Osteoblast (primary cell): Measurements from ENCODE around the gene PRM1. TPM values are rescaled to one million over a fixed set of nuclear protein-coding genes. Genes with fewer than 3 reads are reported as not detected.
A peak's percentile ranks its signal among the peaks of the same experiment; 100 is the strongest.

Source experiments
- DNase-seq: peaks from one replicate; pipeline ENCODE4 v3.0.0; 2011; ENCODE audit warnings: low spot score, mixed read lengths; ENCODE audit not compliant: insufficient read length; ENCODE audit errors: missing footprints
- H2AFZ ChIP-seq: 2 replicates; pipeline ENCODE4 v1.6.0; 2011; ENCODE audit warnings: mild to moderate bottlenecking, low read length
- H3K27ac ChIP-seq: 2 replicates; pipeline ENCODE4 v1.5.1; 2011; ENCODE audit warnings: mild to moderate bottlenecking, low read depth, low read length, moderate library complexity
- H3K27me3 ChIP-seq: 2 replicates; pipeline ENCODE4 v1.6.0; 2012; ENCODE audit warnings: mild to moderate bottlenecking, control low read depth, inconsistent platforms, low read length, moderate library complexity; ENCODE audit not compliant: insufficient read depth
- H3K36me3 ChIP-seq: 2 replicates; pipeline ENCODE4 v1.5.1; 2011; ENCODE audit warnings: mild to moderate bottlenecking, low read length, control low read depth, moderate library complexity; ENCODE audit not compliant: insufficient read depth
- H3K4me1 ChIP-seq: 2 replicates; pipeline ENCODE4 v1.5.1; 2011; ENCODE audit warnings: mild to moderate bottlenecking, low read length, control low read depth, moderate library complexity; ENCODE audit not compliant: insufficient read depth
- H3K4me2 ChIP-seq: 2 replicates; pipeline ENCODE4 v1.6.0; 2011; ENCODE audit warnings: mild to moderate bottlenecking, low read length; ENCODE audit not compliant: insufficient read depth
- H3K4me3 ChIP-seq: fragments of 200-600 bp; sonication (generic); 3 replicates; pipeline ENCODE4 v1.5.1; 2012; ENCODE audit warnings: mild to moderate bottlenecking, low read length, inconsistent platforms; ENCODE audit not compliant: insufficient read depth
- H3K79me2 ChIP-seq: 2 replicates; pipeline ENCODE4 v1.6.0; 2012; ENCODE audit warnings: mild to moderate bottlenecking, low read length, control low read depth, inconsistent platforms; ENCODE audit not compliant: insufficient read depth
- H3K9me3 ChIP-seq: 2 replicates; pipeline ENCODE4 v1.5.1; 2011; ENCODE audit warnings: low read depth, low read length, control low read depth
- H4K20me1 ChIP-seq: 2 replicates; pipeline ENCODE4 v1.6.0; 2012; ENCODE audit warnings: mild to moderate bottlenecking, low read length, control low read depth; ENCODE audit not compliant: insufficient read depth
- CTCF ChIP-seq: IDR thresholded peaks from 2 replicates; pipeline ENCODE4 v1.5.1; 2011; ENCODE audit warnings: mild to moderate bottlenecking, low read depth, low read length, moderate library complexity; ENCODE audit errors: extremely low read depth
- total RNA-seq: library from RNA; depleted of rRNA; stranded (reverse); fragments of >200 nt; gene quantifications from 2 replicates; pipeline ENCODE4 v1.2.3, GENCODE V29; 2012

Gene PRM1
- total RNA-seq, 1 donor: not detected

- H3K27me3 ChIP-seq: no peaks in the 10 kb centered on the region
- peaks cover 5% of the 10 kb centered on the region for H3K4me1 ChIP-seq
- no peaks in the 10 kb centered on the region for H3K9me3 ChIP-seq
- no peaks in the 10 kb centered on the region for H3K79me2 ChIP-seq
- H2AFZ ChIP-seq: no peak overlapping the region
- no peaks in the 10 kb centered on the region for H3K36me3 ChIP-seq
- no peak overlapping the region for H3K27ac ChIP-seq
- no peak overlapping the region for H3K4me2 ChIP-seq
- no peaks in the 10 kb centered on the region for H4K20me1 ChIP-seq
- no peak overlapping the region for H3K4me3 ChIP-seq
- no peak for DNase-seq
- no peak for TF ChIP-seq CTCF
These were observed 40.5 kb upstream of the PRM1 start for GRCh38 chr16:11321662-11322061.

DNA sequence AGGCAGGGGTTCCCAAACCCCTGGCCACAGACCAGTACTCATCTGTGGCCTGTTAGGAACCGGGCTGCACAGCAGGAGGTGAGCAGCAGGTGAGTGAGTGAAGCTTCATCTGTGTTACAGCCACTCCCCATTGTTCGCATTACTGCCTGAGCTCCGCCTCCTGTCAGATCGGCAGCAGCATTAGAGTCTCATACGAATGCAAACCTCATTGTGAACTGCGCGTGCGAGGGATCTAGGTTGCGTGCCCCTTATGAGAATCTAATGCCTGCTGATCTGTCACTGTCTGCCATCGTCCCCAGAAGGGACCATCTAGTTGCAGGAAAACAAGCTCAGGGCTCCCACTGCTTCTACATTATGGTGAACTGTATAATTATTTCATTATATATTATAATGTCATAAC, 39.0 kb upstream of the PRM1 start:
- Histone ChIP-seq H3K4me1 (no peaks in the 10 kb centered on the region), H3K79me2 (no peaks in the 10 kb centered on the region)
- no peak for TF ChIP-seq CTCF

DNA sequence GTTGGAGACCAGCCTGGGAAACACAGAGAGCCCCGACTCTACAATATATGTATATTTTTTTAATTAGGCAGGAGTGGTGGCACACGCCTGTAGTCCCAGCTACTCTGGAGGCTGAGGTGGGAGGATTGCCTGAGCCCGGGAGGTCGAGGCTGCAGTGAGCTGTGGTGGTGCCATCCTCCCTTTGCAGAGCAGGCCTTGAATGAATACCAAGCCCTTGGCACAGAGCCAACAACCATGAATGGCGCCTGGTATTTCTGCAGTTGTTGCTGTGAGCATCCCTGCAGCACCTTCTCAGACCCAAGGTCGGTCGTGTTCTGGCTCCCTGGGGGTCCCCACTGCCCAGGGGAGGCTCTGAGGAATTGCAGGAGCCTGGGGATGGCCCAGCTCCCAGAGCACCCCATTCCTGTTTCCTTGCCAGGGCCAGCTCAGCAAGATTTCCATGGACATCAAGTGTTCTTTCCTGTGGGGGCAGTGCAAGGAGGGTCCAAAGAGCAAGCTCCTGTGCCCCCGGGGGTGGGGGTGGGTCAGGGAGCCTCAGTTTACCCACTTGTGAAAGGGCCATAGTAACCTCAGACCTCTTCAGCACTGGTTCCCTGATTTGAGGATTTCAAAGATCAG, 38.5 kb upstream of the PRM1 start:
- H3K4me1 ChIP-seq: no peaks in the 10 kb centered on the region
- H3K79me2 ChIP-seq: no peaks in the 10 kb centered on the region
- no peaks in the 10 kb centered on the region for H4K20me1 ChIP-seq
- H3K4me3 ChIP-seq: no peak overlapping the region
- H3K4me2 ChIP-seq: no peak overlapping the region
- H2AFZ ChIP-seq: no peak overlapping the region
- no peaks in the 10 kb centered on the region for H3K36me3 ChIP-seq
- no peaks in the 10 kb centered on the region for H3K27me3 ChIP-seq
- no peak for TF ChIP-seq CTCF
- no peak overlapping the region for H3K27ac ChIP-seq
- DNase-seq: peak; percentile 27
- H3K9me3 ChIP-seq: no peaks in the 10 kb centered on the region

More for the DNA sequence above, 39.0 kb upstream of the PRM1 start:
- H2AFZ ChIP-seq: no peak overlapping the region
- no peaks in the 10 kb centered on the region for H3K36me3 ChIP-seq
- H3K9me3 ChIP-seq: no peaks in the 10 kb centered on the region
- no peaks in the 10 kb centered on the region for H4K20me1 ChIP-seq
- H3K4me2 ChIP-seq: no peak overlapping the region
- H3K27me3 ChIP-seq: no peaks in the 10 kb centered on the region
- H3K27ac ChIP-seq: no peak overlapping the region
- DNase-seq: peak; percentile 68
- H3K4me3 ChIP-seq: no peak overlapping the region

DNA sequence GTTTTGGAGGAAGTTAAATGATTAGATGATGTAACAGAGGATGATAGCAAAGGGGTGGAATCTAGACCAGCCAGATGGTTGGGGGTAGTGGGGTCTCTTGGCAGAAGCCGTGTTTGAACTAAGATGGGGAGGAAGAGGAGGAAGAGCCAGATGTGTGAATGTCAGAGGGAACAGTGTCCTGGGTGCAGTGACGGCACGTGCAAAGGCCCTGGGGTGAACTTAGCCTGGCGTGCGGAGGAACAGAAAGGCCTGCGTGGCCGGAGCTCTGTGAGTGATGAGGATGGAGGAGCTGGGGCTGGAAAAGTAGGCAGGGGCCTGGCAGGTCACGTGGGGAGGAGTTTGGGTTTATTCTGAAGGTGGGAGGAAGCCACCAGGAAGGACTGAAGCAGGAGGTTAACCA, 37.7 kb upstream of the PRM1 start:
- DNase-seq: peak; percentile 8

More for the DNA sequence above, 37.7 kb upstream of the PRM1 start:
- Histone ChIP-seq H3K4me3 (no peak overlapping the region), H3K27ac (no peak overlapping the region), H3K27me3 (no peaks in the 10 kb centered on the region), H3K79me2 (no peaks in the 10 kb centered on the region), H3K4me2 (no peak overlapping the region), H3K36me3 (no peaks in the 10 kb centered on the region), H3K4me1 (no peaks in the 10 kb centered on the region), H2AFZ (no peak overlapping the region), H3K9me3 (no peaks in the 10 kb centered on the region), H4K20me1 (no peaks in the 10 kb centered on the region)
- no peak for TF ChIP-seq CTCF
